Pancreas (tissue), 10 donors: Measurements from ENCODE around the gene C20orf96. TPM values are rescaled to one million over a fixed set of nuclear protein-coding genes. Genes with fewer than 3 reads are reported as not detected.

Experiments used
- ATAC-seq, 4 donors: fragments of 200-7000 bp; cut with Tn5 transposase; one replicate each; pipeline versions ENCODE4 v1.8.0 to v1.9.1; 2020; ENCODE audit warnings: mild to moderate bottlenecking in 4 of 4, moderate library complexity in 4 of 4
- DNase-seq, 6 donors: peaks; one replicate each; pipeline ENCODE4 v3.0.0-alpha.2; 2020
- FAIRE-seq: peaks from 2 replicates; lab custom pipeline; 2012; peaks lifted over from hg19 to GRCh38; lab: Jason Lieb, UNC
- H3K27ac ChIP-seq, 4 donors: fragments of 200-600 bp; sonication (generic); 1 replicate in 3 of 4; 2 replicates in 1 of 4; pipeline versions ENCODE4 v1.5.0 to v1.8.0; 2020
- H3K27me3 ChIP-seq, 4 donors: fragments of 200-600 bp; one replicate each; pipeline ENCODE4 v1.8.0; 2021
- H3K36me3 ChIP-seq, 3 donors: fragments of 200-600 bp; sonication (generic) in 1 of 3; one replicate each; pipeline versions ENCODE4 v1.5.0 to v1.8.0; 2020 to 2021
- H3K4me1 ChIP-seq, 3 donors: fragments of 200-600 bp; one replicate each; pipeline ENCODE4 v1.8.0; 2021
- H3K4me3 ChIP-seq, 4 donors: fragments of 200-600 bp; sonication (generic) in 2 of 4; one replicate each; pipeline versions ENCODE4 v1.5.0 to v1.8.0; 2020 to 2021
- H3K9me3 ChIP-seq, 4 donors: fragments of 200-600 bp; one replicate each; pipeline ENCODE4 v1.8.0; 2021
- WGBS, 2 donors: extraction: QIAGEN DNeasy Blood & Tissue Kit; methylation state at CpG; one replicate each; pipeline ENCODE4 v1.1.7; 2013; 5-methylcytosine and 5-hydroxymethylcytosine counted together
- intact Hi-C, 3 donors: fragments of 100-400 bp; cut with DNase I; formaldehyde crosslinking; loops; one replicate each; pipeline versions ENCODE4 v1.11.1 to v1.14.2; 2022
- polyA plus RNA-seq, 2 donors: library from polyadenylated mRNA; stranded (reverse); fragments of 200-250 nt; gene quantifications; one replicate each; pipeline ENCODE4 v1.2.3, GENCODE V29; 2013
- total RNA-seq, 6 donors: library from RNA; stranded (reverse); fragmentation: NEBNext Ultra II Directional in 4 of 6; extraction: Animal tissue kit (Norgen Biotek cat#: 25700) in 4 of 6; gene quantifications; one replicate each; pipeline versions ENCODE4 v1.2.1 to v1.2.4, GENCODE V29; 2021 to 2023
- TF ChIP-seq, protein P1 (sequence below), 4 donors: fragments of 200-600 bp; sonication (generic) in 3 of 4; IDR thresholded peaks; one replicate each; pipeline versions ENCODE4 v1.5.0 to v1.8.0; 2021; ENCODE audit warnings: antibody characterized with exemption in 4 of 4
- donor health status: healthy with polysubstance abuse.
- donor health status: DM: no; HTN: no; CAD: no; lungs with moderate emphysema.
- donor health status: DM: no; HTN: no; CAD: no.
- donor health status: control.
- donor health status: control.
- donor health status: Bipolar disorder and iron deficiency.
- donor health status: DM: yes; HTN: yes; CAD: no.
- donor health status: DM: no; HTN: no; CAD: no.
- donor health status: DM: no; HTN: no; CAD: no.
- donor health status: DM: yes; HTN: yes; CAD: no.

Gene C20orf96
- total and polyA plus RNA-seq, 8 donors: 2.5 to 6.8 (median 4.0) TPM

DNA sequence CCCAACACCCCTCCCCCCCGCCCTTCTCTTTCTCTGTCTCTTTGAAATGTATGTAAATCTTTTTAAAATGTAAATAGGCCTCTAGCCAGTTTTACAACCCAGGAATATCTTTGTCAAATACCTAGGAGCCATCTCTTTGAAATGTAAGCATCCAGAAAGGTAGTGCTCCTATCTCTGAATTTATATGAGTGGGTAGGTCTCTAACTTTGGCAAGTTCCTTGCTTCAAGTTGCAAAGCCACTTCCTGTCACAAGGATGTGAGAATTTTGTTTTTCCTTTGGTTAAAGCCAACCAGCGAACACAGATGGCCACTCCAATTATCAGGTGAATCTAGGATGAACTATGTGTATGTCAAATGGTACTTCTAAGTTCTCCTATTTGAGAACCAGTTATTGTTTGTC lies 39.2 kb downstream of the C20orf96 start:
- Histone ChIP-seq H3K9me3 (no peaks in the 10 kb centered on the region), H3K27ac (no peak overlapping the region), H3K4me3 (no peak overlapping the region), H3K36me3 (no peaks in the 10 kb centered on the region), H3K4me1 (no peaks in the 10 kb centered on the region), H3K27me3 (peaks cover 0 to 4% (median 0%) of the 10 kb centered on the region in 4 donors)
- FAIRE-seq (no peak), ATAC-seq (no peak), DNase-seq (no peak)
- TF ChIP-seq, protein P1, sequence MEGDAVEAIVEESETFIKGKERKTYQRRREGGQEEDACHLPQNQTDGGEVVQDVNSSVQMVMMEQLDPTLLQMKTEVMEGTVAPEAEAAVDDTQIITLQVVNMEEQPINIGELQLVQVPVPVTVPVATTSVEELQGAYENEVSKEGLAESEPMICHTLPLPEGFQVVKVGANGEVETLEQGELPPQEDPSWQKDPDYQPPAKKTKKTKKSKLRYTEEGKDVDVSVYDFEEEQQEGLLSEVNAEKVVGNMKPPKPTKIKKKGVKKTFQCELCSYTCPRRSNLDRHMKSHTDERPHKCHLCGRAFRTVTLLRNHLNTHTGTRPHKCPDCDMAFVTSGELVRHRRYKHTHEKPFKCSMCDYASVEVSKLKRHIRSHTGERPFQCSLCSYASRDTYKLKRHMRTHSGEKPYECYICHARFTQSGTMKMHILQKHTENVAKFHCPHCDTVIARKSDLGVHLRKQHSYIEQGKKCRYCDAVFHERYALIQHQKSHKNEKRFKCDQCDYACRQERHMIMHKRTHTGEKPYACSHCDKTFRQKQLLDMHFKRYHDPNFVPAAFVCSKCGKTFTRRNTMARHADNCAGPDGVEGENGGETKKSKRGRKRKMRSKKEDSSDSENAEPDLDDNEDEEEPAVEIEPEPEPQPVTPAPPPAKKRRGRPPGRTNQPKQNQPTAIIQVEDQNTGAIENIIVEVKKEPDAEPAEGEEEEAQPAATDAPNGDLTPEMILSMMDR (IDR thresholded peaks at IDR 0.05): no peak
- 66 to 83% methylated on average over 2 of the region's 2 CpGs for WGBS, 2 donors
- intact Hi-C loops: no loop called here

DNA sequence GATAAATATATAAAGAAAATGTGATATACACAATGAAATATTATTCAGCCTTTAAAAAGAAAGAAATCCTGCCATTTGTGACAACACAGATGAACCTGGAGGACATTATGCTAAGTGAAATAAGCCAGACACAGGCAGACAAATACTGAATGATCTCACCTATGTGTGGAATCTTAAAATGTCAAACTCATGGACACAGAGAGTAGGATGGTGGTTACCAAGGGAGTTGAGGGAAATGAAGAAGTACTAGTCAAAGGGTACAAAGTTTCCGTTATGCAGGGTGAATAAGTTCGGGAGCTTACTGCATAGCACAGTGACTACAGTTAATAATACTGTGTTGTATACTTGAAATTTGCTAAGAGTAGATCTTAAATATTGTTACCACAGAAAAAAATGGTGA lies 47.6 kb downstream of the C20orf96 start:
- no peak overlapping the region for H3K4me3 ChIP-seq
- ATAC-seq (no peak), DNase-seq (no peak), FAIRE-seq (no peak)
- H3K27me3 ChIP-seq: no peaks in the 10 kb centered on the region
- 78 to 80% methylated on average over 2 of the region's 2 CpGs for WGBS, 2 donors
- H3K9me3 ChIP-seq: no peaks in the 10 kb centered on the region
- intact Hi-C loops: no loop called here
- H3K36me3 ChIP-seq: no peaks in the 10 kb centered on the region
- TF ChIP-seq, protein P1 (IDR thresholded peaks at IDR 0.05): no peak
- H3K4me1 ChIP-seq: no peaks in the 10 kb centered on the region
- no peak overlapping the region for H3K27ac ChIP-seq

DNA sequence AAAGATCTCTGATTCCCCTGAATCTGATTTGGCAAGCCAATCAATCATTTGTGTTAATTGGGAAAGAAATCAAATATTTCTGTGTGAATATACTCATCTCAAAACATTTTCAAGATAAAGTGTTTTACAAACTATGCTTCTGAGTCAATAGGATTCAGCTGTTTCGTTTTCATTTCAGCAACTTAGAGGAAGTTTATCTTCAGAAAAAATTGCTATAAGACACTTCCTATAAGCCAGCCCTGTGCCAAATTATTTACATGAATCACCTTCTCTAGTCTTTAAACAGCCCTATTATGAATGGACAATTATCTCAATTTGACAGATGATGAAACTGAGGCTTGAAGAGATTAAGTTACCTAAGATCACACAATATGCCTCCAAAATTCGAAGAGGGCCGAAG lies 52.6 kb downstream of the C20orf96 start:
- 61 to 73% methylated on average over 3 of the region's 3 CpGs for WGBS, 2 donors
- no peak overlapping the region for H3K4me3 ChIP-seq
- intact Hi-C loops: no loop called here
- no peaks in the 10 kb centered on the region for H3K27me3 ChIP-seq
- H3K9me3 ChIP-seq: no peaks in the 10 kb centered on the region
- FAIRE-seq (no peak), DNase-seq (no peak), ATAC-seq (peak in 1 of 4 donors; percentile 62)
- no peak overlapping the region for H3K27ac ChIP-seq
- TF ChIP-seq, protein P1 (IDR thresholded peaks at IDR 0.05): no peak
- no peaks in the 10 kb centered on the region for H3K36me3 ChIP-seq
- H3K4me1 ChIP-seq: no peaks in the 10 kb centered on the region

DNA sequence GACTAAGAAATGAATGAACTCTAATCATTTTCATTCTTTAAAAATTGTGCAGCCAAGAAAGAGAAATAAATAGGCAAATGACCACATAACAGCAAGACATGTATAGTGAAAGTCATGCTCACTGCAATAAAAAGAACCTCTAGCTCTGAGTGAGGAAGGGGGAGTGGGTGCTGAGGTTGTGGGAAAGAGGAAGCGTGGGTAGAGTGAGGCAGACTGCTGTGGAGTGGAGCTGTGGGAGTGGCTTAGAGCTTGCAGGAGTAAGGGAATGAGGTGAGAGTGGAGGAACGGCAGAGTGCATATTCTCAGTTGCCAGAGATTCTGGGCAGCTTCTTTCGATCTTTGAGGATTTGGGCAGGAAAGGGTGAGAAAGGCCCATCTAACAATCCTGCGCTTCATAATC lies 53.1 kb downstream of the C20orf96 start:
- no peak for FAIRE-seq
- peak in 2 of 4 donors; percentile 72 to 89 for ATAC-seq
- WGBS, 2 donors: 70 to 78% methylated on average over 4 of the region's 4 CpGs
- peak in 1 of 6 donors; percentile 22 for DNase-seq
- no peak overlapping the region for H3K27ac ChIP-seq
- no peaks in the 10 kb centered on the region for H3K36me3 ChIP-seq
- no peaks in the 10 kb centered on the region for H3K9me3 ChIP-seq
- H3K27me3 ChIP-seq: no peaks in the 10 kb centered on the region
- no peaks in the 10 kb centered on the region for H3K4me1 ChIP-seq
- no peak overlapping the region for H3K4me3 ChIP-seq
- TF ChIP-seq, protein P1 (IDR thresholded peaks at IDR 0.05): no peak
- intact Hi-C loops: no loop called here

DNA sequence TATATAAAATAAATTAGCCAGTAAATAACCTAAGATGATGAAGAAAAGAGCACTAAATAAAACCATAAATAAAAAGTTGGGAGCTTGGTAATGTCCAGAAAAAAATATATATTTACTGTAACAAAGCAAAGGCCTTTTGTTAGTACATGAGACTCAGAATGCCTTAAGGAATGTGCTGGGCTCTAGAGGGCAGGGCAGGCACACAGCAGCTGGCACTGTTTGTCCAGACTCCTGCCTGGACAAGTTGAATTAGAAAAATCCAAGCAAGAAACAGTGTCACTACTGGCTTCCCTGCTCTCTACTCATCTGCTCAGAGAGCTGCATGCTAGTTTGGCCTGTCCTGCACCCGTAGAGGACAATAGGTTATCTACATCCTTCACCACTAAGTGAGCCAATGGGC lies 54.7 kb downstream of the C20orf96 start:
- no peaks in the 10 kb centered on the region for H3K36me3 ChIP-seq
- DNase-seq (no peak), FAIRE-seq (no peak), ATAC-seq (peak in 2 of 4 donors; percentile 44 to 52)
- H3K9me3 ChIP-seq: no peaks in the 10 kb centered on the region
- intact Hi-C loops: no loop called here
- 57 to 62% methylated on average over 1 of the region's 1 CpG for WGBS, 2 donors
- TF ChIP-seq, protein P1 (IDR thresholded peaks at IDR 0.05): no peak
- no peak overlapping the region for H3K27ac ChIP-seq
- H3K4me1 ChIP-seq: no peaks in the 10 kb centered on the region
- H3K27me3 ChIP-seq: no peaks in the 10 kb centered on the region
- H3K4me3 ChIP-seq: no peak overlapping the region
